ENCODE results near the gene PLEKHG4B. TPM values are rescaled to one million over a fixed set of nuclear protein-coding genes. Genes with fewer than 3 reads are reported as not detected.

The PLEKHG4B gene
- total RNA-seq, 1 donor from 2014 or later, result 6.8 TPM

- Mint-ChIP-seq H3K9me3 (ENCODE audit: unreplicated experiment) (no peaks in the 10 kb centered on the region), H3K4me1 (ENCODE audit: unreplicated experiment) (peaks cover 3% of the 10 kb centered on the region), H3K36me3 (ENCODE audit: low read depth, unreplicated experiment) (peaks cover 6% of the 10 kb centered on the region), H3K27ac (ENCODE audit: unreplicated experiment) (no peak overlapping the region), H3K27me3 (ENCODE audit: unreplicated experiment) (peaks cover 2% of the 10 kb centered on the region), H3K4me3 (ENCODE audit: unreplicated experiment) (no peak overlapping the region)
- DNase-seq (ENCODE audit: low spot score), result no peak
- no peak for TF ChIP-seq CTCF (IDR thresholded peaks at IDR 0.05; ENCODE audit: unreplicated experiment)
Measured at GRCh38 chr5:153256-153655, 61.3 kb downstream of the PLEKHG4B start.

GRCh38 chr5:154236-154635 is 62.3 kb downstream of the PLEKHG4B start:
- peaks cover 2% of the 10 kb centered on the region for H3K27me3 Mint-ChIP-seq (ENCODE audit: unreplicated experiment)
- peaks cover 9% of the 10 kb centered on the region for H3K4me1 Mint-ChIP-seq (ENCODE audit: unreplicated experiment)
- H3K4me3 Mint-ChIP-seq (ENCODE audit: unreplicated experiment), result no peak overlapping the region
- no peaks in the 10 kb centered on the region for H3K9me3 Mint-ChIP-seq (ENCODE audit: unreplicated experiment)
- no peak for DNase-seq (ENCODE audit: low spot score)
- no peak for TF ChIP-seq CTCF (IDR thresholded peaks at IDR 0.05; ENCODE audit: unreplicated experiment)
- no peak overlapping the region for H3K27ac Mint-ChIP-seq (ENCODE audit: unreplicated experiment)
- peaks cover 10% of the 10 kb centered on the region for H3K36me3 Mint-ChIP-seq (ENCODE audit: low read depth, unreplicated experiment)

DNA sequence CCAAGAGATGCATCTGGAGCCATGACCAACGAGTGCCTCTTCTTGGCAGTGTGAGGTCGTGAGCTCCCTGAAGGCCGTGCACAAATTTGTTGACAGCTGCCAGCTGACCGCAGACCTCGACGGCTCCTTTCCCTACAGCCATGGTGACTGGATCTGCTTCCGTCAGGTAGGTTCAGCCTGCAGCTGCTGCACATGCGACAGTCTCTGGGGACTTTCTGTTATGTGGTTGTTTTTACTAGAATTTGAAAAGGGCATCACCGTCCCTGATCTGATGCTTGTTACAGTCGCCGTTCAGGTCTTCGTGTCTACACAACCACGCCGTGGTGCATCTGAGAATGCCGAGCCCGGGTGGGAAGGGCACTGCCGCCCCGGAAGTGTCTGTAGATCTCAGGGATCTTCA is 62.9 kb downstream of the PLEKHG4B start:
- peaks cover 5% of the 10 kb centered on the region for H3K27me3 Mint-ChIP-seq (ENCODE audit: unreplicated experiment)
- peaks cover 11% of the 10 kb centered on the region for H3K36me3 Mint-ChIP-seq (ENCODE audit: low read depth, unreplicated experiment)
- no peak overlapping the region for H3K27ac Mint-ChIP-seq (ENCODE audit: unreplicated experiment)
- H3K9me3 Mint-ChIP-seq (ENCODE audit: unreplicated experiment), result no peaks in the 10 kb centered on the region
- TF ChIP-seq CTCF (IDR thresholded peaks at IDR 0.05; ENCODE audit: unreplicated experiment), result no peak
- H3K4me1 Mint-ChIP-seq (ENCODE audit: unreplicated experiment), result peaks cover 12% of the 10 kb centered on the region
- DNase-seq (ENCODE audit: low spot score), result no peak
- peak overlapping the region; percentile 1 for H3K4me3 Mint-ChIP-seq (ENCODE audit: unreplicated experiment)

GRCh38 chr5:155651-156410 is 63.9 kb downstream of the PLEKHG4B start:
- DNase-seq (ENCODE audit: low spot score), result no peak
- Mint-ChIP-seq H3K27ac (ENCODE audit: unreplicated experiment) (no peak overlapping the region), H3K36me3 (ENCODE audit: low read depth, unreplicated experiment) (peaks cover 13% of the 10 kb centered on the region), H3K27me3 (ENCODE audit: unreplicated experiment) (peaks cover 8% of the 10 kb centered on the region), H3K9me3 (ENCODE audit: unreplicated experiment) (no peaks in the 10 kb centered on the region), H3K4me3 (ENCODE audit: unreplicated experiment) (peak overlapping the region; percentile 1), H3K4me1 (ENCODE audit: unreplicated experiment) (peaks cover 12% of the 10 kb centered on the region)
- no peak for TF ChIP-seq CTCF (IDR thresholded peaks at IDR 0.05; ENCODE audit: unreplicated experiment)

- Mint-ChIP-seq H3K4me3 (ENCODE audit: unreplicated experiment) (no peak overlapping the region), H3K36me3 (ENCODE audit: low read depth, unreplicated experiment) (peaks cover 13% of the 10 kb centered on the region), H3K4me1 (ENCODE audit: unreplicated experiment) (peaks cover 12% of the 10 kb centered on the region), H3K27ac (ENCODE audit: unreplicated experiment) (no peak overlapping the region), H3K27me3 (ENCODE audit: unreplicated experiment) (peaks cover 8% of the 10 kb centered on the region), H3K9me3 (ENCODE audit: unreplicated experiment) (no peaks in the 10 kb centered on the region)
- no peak for DNase-seq (ENCODE audit: low spot score)
- no peak for TF ChIP-seq CTCF (IDR thresholded peaks at IDR 0.05; ENCODE audit: unreplicated experiment)
Measured at GRCh38 chr5:156411-157072, 64.6 kb downstream of the PLEKHG4B start.
